Measurements from ENCODE around the gene ALDH7A1.
"Not testable (repeated sequence)": the region's sequence is repeated elsewhere in the genome, so short reads cannot be mapped to it uniquely, and the experiment has no call there.

The ALDH7A1 gene

GRCh38 chr5:126531543-126532120 is 63.4 kb downstream of the ALDH7A1 start:
- DNase-seq: peak in 1 of 2 donors; percentile 78

GRCh38 chr5:126527892-126528291 is 67.1 kb downstream of the ALDH7A1 start:
- no peak for DNase-seq

DNA sequence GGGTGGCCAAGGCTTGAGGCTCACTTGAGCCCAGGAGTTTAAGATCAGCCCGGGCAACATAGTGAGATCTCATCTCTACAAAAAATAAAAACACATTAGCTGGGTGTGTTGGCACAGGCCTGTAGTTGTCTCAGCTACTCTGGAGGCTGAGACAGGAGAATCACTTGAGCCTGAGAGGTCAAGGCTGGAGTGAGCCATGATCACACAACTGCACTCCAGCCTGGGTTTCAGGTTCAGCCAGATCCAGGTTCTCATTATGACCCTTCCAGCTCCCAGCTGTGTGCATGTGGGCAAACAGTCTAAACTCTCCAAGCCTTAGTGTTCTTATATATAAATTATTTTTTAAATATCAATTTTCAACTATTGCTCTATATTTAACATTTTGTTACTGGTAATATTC is 67.9 kb downstream of the ALDH7A1 start:
- DNase-seq: no peak

GRCh38 chr5:126526493-126526892 is 68.5 kb downstream of the ALDH7A1 start:
- no peak for DNase-seq

GRCh38 chr5:126525630-126526245 is 69.3 kb downstream of the ALDH7A1 start:
- no peak for DNase-seq

GRCh38 chr5:126523818-126524510 is 71.1 kb downstream of the ALDH7A1 start:
- no peak for DNase-seq

GRCh38 chr5:126521130-126521529 is 73.9 kb downstream of the ALDH7A1 start:
- no peak for DNase-seq

GRCh38 chr5:126520593-126520953 is 74.4 kb downstream of the ALDH7A1 start:
- DNase-seq: no peak

DNA sequence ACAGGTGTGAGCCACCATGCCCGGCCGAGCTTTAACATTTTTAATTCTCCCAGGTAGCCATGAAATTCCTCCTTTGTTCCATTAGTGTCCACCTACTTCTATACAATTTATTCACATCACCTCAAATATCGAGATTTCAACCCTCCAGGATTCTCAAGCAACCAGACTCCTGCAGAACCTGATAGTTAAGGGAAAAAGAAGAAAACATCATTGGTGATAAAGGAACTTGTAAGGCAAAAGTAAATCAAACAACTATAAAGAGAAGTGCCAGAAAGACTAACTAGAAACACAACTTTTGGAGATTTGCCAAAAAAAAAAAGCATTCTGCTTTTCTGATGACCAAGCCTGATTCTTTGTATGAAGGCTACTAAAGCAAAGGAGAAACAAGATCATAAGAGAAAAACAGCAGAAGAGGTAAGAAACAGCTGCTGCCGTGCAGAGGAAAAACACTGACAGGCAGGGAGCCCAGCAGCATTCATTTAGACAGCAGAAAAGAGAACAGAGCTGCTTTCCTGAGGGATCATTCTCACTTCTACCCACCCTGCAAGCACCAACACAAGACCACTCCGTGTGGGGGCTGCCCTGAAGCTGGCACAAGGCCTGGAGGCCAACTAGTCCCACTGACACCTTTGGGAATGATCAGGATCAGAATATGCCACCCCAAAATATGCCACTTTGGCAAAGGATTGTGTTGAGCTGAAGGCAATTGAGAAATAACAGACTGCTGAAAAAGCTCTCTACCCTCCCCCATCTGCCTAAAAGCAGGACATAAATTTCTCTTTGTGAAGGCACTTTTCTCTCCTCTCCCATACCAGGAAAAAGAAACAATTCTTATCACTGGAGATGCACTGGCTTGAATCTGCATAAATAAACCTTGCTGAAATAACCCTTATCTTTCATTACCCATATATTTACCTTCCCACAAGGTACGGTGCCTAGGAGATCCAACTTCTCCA is 75.1 kb downstream of the ALDH7A1 start:
- peak in 1 of 2 donors; percentile 61 for DNase-seq

DNA sequence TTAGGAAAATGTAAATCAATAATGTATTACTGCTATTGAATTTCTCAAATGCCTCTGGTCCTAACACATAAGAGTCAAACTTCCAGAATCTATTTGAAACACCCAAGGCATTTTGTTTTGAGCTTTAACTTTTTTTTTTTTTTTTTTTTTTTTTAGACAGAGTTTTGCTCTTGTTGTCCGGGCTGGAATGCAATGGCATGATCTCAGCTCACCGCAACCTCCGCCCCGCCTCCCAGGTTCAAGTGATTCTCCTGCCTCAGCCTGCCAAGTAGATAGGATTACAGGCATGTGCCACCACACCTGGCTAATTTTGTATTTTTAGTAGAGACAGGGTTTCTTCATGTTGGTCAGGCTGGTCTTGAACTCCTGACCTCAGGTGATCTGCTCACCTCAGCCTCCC is 75.8 kb downstream of the ALDH7A1 start:
- DNase-seq: not testable (repeated sequence)

DNA sequence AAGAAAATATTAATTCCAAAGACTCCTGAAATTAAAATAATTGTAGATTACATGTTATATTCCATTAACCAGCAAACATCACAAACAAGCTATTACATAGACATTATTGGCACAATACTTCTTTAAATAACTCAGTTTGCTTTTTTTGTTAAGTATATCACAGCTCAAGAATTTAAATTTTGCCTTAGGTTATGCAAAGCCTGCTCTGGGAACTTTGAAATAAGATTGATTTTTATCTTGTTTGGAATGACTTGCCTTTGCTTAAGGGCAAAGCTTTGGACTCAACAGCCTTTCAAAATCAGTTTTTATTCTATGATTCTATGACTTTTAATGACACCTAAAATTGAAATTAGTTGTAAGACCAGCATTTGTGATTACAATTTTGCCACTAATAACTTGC is 78.2 kb downstream of the ALDH7A1 start:
- DNase-seq: no peak

DNA sequence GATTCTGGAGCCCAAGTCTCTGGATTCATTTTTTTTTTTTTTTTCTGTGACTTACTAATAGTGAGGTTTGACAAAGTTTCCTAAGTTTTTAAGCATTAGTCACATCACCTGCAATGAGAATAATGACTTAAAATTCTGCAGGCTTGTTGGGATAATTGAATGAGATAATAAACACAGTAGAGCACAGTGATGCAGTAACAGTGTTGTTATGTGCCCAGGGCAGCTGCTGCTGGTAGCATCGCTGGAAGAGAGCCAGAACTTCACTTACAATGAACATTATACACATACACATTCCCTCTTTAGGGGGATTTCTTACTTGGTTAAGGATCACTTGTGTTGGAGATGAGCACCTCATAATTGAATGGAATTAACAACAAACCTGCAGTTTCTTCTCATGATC is 78.9 kb downstream of the ALDH7A1 start:
- DNase-seq: peak in 1 of 2 donors; percentile 42

GRCh38 chr5:126515337-126515736 is 79.7 kb downstream of the ALDH7A1 start:
- DNase-seq: no peak

DNA sequence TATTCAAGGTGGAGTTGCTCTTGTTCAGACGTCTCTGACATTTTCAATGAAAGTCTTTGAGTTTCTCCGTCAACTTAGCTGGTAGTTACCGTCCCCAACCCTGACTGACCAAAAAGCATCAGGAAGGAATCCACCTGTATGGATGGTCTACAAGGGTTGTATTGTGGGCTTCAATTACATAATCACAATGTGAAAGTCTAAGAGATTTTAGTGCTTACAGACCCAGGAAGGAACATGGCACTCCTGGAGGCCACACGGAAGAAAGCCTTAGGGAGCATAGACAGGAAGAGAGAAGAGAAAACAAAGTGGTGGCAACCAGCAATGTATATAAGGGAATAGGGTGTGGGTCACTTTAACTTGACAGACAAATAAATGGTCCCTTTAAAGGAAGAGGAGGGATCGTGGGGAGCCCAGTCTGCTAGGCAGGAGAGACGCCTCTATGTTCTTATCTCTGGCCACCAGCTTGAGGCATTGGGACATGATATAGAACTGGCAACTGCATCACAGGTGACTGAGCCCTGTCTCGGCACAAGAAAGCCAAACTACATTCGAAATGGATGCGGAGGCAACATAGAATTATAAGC is 80.4 kb downstream of the ALDH7A1 start:
- no peak for DNase-seq

- no peak for DNase-seq
Measured at GRCh38 chr5:126514131-126514557, 80.9 kb downstream of the ALDH7A1 start.

- DNase-seq: no peak
Measured at GRCh38 chr5:126513703-126514102, 81.3 kb downstream of the ALDH7A1 start.

GRCh38 chr5:126513302-126513701 is 81.7 kb downstream of the ALDH7A1 start:
- no peak for DNase-seq

- DNase-seq: no peak
Measured at GRCh38 chr5:126512451-126512850, 82.6 kb downstream of the ALDH7A1 start.

- DNase-seq: no peak
Measured at GRCh38 chr5:126511961-126512360, 83.1 kb downstream of the ALDH7A1 start.

DNA sequence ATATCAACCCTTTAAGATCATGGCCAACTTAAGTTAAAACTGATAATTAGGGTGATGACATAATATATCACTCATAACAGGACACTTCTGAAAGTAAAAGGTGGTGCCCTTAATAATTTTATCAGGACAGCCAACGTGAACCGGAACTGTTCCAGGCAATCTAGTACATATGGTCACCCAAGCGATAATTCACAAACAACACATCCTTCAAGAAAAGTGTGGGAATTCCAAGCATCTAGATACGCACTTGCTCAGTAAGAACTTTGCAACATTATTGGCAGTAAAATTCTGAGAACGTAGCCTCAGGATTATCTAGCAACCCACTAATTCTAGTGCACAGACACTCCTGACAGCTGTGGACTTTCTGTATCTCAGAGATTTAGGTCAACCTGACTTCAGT is 85.7 kb downstream of the ALDH7A1 start:
- DNase-seq: no peak

DNA sequence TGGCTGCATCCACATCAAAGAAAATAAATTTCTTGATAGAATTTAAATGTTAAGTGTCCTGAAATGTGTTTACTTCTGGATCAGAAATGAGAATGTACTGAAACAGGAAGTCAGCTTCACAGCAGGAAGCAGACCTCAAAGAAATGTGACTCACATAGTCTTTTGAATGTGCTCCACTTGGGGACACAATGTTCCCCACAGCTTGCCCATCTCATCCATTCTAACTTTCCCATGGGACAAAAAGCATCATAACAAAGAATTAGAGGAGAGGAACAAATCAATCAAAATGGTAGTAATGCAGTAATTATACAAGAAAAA is 86.1 kb downstream of the ALDH7A1 start:
- no peak for DNase-seq

DNA sequence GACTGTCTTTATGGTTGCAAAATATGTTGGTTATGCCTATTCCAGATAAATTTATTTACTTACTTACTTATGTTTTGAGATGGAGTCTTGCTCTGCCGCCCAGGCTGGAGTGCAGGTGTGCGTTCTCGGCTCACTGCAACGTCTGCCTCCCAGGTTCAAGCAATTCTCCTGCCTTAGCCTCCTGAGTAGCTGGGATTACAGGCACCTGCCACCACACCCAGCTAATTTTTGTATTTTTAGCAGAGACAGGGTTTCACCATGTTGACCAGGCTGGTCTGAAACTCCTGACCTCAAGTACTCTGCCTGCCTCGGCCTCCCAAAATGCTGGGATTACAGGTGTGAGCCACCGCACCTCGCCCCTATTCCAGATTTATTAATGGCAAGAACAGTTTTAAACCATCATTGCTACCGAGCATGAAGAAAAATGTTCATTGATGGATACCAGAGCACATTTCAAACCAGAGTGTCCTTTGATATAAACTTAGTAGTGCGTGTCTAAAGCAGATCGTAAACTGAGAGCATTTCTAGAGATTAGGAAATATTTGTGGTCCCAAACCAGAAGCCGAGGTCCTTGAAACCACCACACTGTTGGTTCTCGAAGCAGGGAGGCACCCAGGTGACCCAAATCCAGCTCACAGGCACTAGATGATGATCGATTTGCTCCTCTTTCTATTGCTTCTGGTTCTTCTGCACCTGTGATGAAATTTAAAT is 86.6 kb downstream of the ALDH7A1 start:
- no peak for DNase-seq

All from hippocampal formation (tissue), 2 donors.